Ovary (tissue), 9 donors: ENCODE data around the gene MMP25. TPM values are rescaled to one million over a fixed set of nuclear protein-coding genes. Genes with fewer than 3 reads are reported as not detected.
"Not testable (repeated sequence)": the region's sequence is repeated elsewhere in the genome, so short reads cannot be mapped to it uniquely, and the experiment has no call there.

Experiments
- DNase-seq, 5 donors: peaks; one replicate each; pipeline ENCODE4 v3.0.0-alpha.2; 2019 to 2020
- H3K27ac ChIP-seq, 2 donors: fragments of 200-600 bp; one replicate each; pipeline versions ENCODE4 v1.5.1 to v1.8.0; 2019 to 2022
- H3K27me3 ChIP-seq: fragments of 200-600 bp; one replicate; pipeline ENCODE4 v1.8.0; 2022
- H3K36me3 ChIP-seq: fragments of 200-600 bp; sonication (generic); one replicate; pipeline ENCODE4 v1.5.1; 2019
- H3K4me1 ChIP-seq: one replicate; pipeline ENCODE4 v1.8.1; 2013; ENCODE audit warnings: mild to moderate bottlenecking, moderate library complexity; ENCODE audit not compliant: insufficient read depth
- H3K4me3 ChIP-seq: fragments of 200-600 bp; sonication (generic); one replicate; pipeline ENCODE4 v1.5.1; 2017
- H3K9me3 ChIP-seq, 2 donors: fragments of 200-600 bp in 1 of 2; sonication (generic) in 1 of 2; one replicate each; pipeline versions ENCODE4 v1.5.1 to v1.8.1; 2013 to 2019; ENCODE audit warnings: mild to moderate bottlenecking in 1 of 2, moderate library complexity in 1 of 2
- EP300 ChIP-seq: sonication (generic); formaldehyde crosslinking; IDR thresholded peaks from one replicate; pipeline ENCODE4 v1.6.1; 2017; ENCODE audit warnings: antibody characterized with exemption
- POLR2A ChIP-seq: fragments of 450-650 bp; IDR thresholded peaks from one replicate; pipeline ENCODE4 v1.6.1; 2017; ENCODE audit warnings: antibody characterized with exemption, mild to moderate bottlenecking, moderate library complexity
- WGBS, 3 donors: extraction: QIAGEN DNeasy Blood & Tissue Kit in 1 of 3; methylation state at CpG; one replicate each; pipeline versions ENCODE4 v1.1.5 to v1.1.7; 2013 to 2017; 5-methylcytosine and 5-hydroxymethylcytosine counted together
- intact Hi-C, 4 donors: fragments of 100-400 bp; cut with DNase I; formaldehyde crosslinking; loops; one replicate each; pipeline versions ENCODE4 v1.11.0 to v1.15.1; 2022 to 2023
- polyA plus RNA-seq, 2 donors: library from polyadenylated mRNA; stranded (reverse); fragments of 200-250 nt in 1 of 2; fragments of 350-450 nt in 1 of 2; fragmentation: Illumina TruSeq in 1 of 2; extraction: RNeasy Lipid Tissue Mini Kit (QIAGEN cat#74804) in 1 of 2; gene quantifications; one replicate each; pipeline ENCODE4 v1.2.3, GENCODE V29; 2013 to 2014
- total RNA-seq, 7 donors: library from RNA; depleted of rRNA in 2 of 7; stranded (reverse); fragments of >200 nt in 2 of 7; fragmentation: NEBNext Ultra II Directional in 3 of 7; extraction: Animal tissue kit (Norgen Biotek cat#: 25700) in 3 of 7; gene quantifications; one replicate each; pipeline versions ENCODE4 v1.1.0 to v1.2.4, GENCODE V29; 2016 to 2023
- TF ChIP-seq, protein P1 (sequence below), 3 donors: fragments of 450-650 bp in 2 of 3; fragments of 200-600 bp in 1 of 3; IDR thresholded peaks; one replicate each; pipeline versions ENCODE4 v1.5.1 to v1.8.0; 2016 to 2022; ENCODE audit warnings: antibody characterized with exemption in 3 of 3, mild to moderate bottlenecking in 1 of 3
- donor health status: DM: no; HTN: no; CAD: no; lungs with moderate emphysema.
- donor health status: DM: no; HTN: no; CAD: no.
- donor health status: Bipolar disorder and iron deficiency.
- donor health status: DM: yes; HTN: yes; CAD: no.
- donor health status: DM: no; HTN: no; CAD: no.
- donor health status: DM: yes; HTN: yes; CAD: no.

The MMP25 gene
- total and polyA plus RNA-seq, 9 donors: 0.15 to 0.72 (median 0.59) TPM; not detected in 1

GRCh38 chr16:3068487-3068886, 22.1 kb downstream of the MMP25 start:
- TF ChIP-seq, protein P1, sequence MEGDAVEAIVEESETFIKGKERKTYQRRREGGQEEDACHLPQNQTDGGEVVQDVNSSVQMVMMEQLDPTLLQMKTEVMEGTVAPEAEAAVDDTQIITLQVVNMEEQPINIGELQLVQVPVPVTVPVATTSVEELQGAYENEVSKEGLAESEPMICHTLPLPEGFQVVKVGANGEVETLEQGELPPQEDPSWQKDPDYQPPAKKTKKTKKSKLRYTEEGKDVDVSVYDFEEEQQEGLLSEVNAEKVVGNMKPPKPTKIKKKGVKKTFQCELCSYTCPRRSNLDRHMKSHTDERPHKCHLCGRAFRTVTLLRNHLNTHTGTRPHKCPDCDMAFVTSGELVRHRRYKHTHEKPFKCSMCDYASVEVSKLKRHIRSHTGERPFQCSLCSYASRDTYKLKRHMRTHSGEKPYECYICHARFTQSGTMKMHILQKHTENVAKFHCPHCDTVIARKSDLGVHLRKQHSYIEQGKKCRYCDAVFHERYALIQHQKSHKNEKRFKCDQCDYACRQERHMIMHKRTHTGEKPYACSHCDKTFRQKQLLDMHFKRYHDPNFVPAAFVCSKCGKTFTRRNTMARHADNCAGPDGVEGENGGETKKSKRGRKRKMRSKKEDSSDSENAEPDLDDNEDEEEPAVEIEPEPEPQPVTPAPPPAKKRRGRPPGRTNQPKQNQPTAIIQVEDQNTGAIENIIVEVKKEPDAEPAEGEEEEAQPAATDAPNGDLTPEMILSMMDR (IDR thresholded peaks at IDR 0.05): no peak
- TF ChIP-seq POLR2A (no peak), EP300 (no peak)
- no peak for DNase-seq
- no peaks in the 10 kb centered on the region for H3K36me3 ChIP-seq
- H3K27me3 ChIP-seq: no peaks in the 10 kb centered on the region
- no peaks in the 10 kb centered on the region for H3K9me3 ChIP-seq
- H3K27ac ChIP-seq: no peak overlapping the region
- WGBS, 3 donors: 59 to 80% (median 64%) methylated on average over 4 of the region's 4 CpGs
- H3K4me1 ChIP-seq: peaks cover 10% of the 10 kb centered on the region
- no peak overlapping the region for H3K4me3 ChIP-seq
- intact Hi-C loops: no loop called here

DNA sequence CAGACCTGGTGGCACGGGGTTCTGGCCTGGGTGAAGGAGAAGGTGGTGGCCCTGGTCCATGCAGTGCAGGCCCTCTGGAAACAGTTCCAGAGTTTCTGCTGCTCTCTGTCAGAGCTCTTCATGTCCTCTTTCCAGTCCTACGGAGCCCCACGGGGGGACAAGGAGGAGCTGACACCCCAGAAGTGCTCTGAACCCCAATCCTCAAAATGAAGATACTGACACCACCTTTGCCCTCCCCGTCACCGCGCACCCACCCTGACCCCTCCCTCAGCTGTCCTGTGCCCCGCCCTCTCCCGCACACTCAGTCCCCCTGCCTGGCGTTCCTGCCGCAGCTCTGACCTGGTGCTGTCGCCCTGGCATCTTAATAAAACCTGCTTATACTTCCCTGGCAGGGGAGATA, 22.8 kb downstream of the MMP25 start:
- WGBS, 3 donors: 83 to 88% (median 85%) methylated on average over 10 of the region's 11 CpGs
- H3K4me1 ChIP-seq, intact Hi-C loops, H3K36me3 ChIP-seq, DNase-seq, H3K27ac ChIP-seq, H3K9me3 ChIP-seq, H3K4me3 ChIP-seq, H3K27me3 ChIP-seq: not testable (repeated sequence)

- DNase-seq: no peak
- no peaks in the 10 kb centered on the region for H3K27me3 ChIP-seq
- H3K36me3 ChIP-seq: no peaks in the 10 kb centered on the region
- intact Hi-C loops: no loop called here
- H3K27ac ChIP-seq: no peak overlapping the region
- H3K4me3 ChIP-seq: no peak overlapping the region
- 79 to 89% (median 82%) methylated on average over 9 of the region's 9 CpGs for WGBS, 3 donors
- TF ChIP-seq, protein P1 (IDR thresholded peaks at IDR 0.05): no peak
- no peak for TF ChIP-seq EP300
- peaks cover 2% of the 10 kb centered on the region for H3K4me1 ChIP-seq
- no peaks in the 10 kb centered on the region for H3K9me3 ChIP-seq
Measured at GRCh38 chr16:3070608-3071111, 24.3 kb downstream of the MMP25 start.

- 78 to 91% (median 85%) methylated on average over 7 of the region's 7 CpGs for WGBS, 3 donors
- TF ChIP-seq POLR2A (no peak), EP300 (no peak)
- TF ChIP-seq, protein P1 (IDR thresholded peaks at IDR 0.05): no peak
- H3K9me3 ChIP-seq: no peaks in the 10 kb centered on the region
- no peak overlapping the region for H3K4me3 ChIP-seq
- no peaks in the 10 kb centered on the region for H3K36me3 ChIP-seq
- intact Hi-C loops: no loop called here
- no peaks in the 10 kb centered on the region for H3K4me1 ChIP-seq
- DNase-seq: no peak
- H3K27ac ChIP-seq: no peak overlapping the region
- no peaks in the 10 kb centered on the region for H3K27me3 ChIP-seq
Measured at GRCh38 chr16:3071655-3072054, 25.3 kb downstream of the MMP25 start.

DNA sequence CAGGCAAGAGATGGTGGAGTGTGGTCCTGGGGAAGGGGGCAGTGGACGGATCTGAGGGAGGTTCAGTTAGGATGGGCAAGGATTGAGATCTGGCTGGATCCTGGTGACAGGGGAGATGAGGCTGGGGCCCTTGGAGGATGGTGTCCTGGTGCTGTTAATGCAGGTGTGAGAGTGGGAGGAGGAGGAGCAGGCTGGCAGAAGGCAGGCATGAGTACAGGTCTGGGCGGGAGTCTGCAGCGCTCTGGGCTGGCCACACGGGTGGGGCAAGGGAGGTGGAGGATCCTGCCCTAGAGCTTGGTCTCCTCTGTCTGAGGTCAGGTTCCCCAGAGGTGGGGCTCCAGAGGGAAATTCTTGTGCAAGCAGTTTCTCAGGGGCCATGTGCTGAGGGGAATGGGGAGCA, 25.8 kb downstream of the MMP25 start:
- H3K4me3 ChIP-seq, H3K4me1 ChIP-seq, H3K27me3 ChIP-seq, intact Hi-C loops, H3K27ac ChIP-seq, H3K36me3 ChIP-seq, DNase-seq, H3K9me3 ChIP-seq: not testable (repeated sequence)
- 64 to 77% (median 73%) methylated on average over 3 to 4 of the region's 4 CpGs for WGBS, 3 donors

GRCh38 chr16:3072576-3073263, 26.4 kb downstream of the MMP25 start:
- H3K27ac ChIP-seq, H3K4me3 ChIP-seq, H3K36me3 ChIP-seq, DNase-seq, H3K9me3 ChIP-seq, H3K4me1 ChIP-seq, H3K27me3 ChIP-seq, intact Hi-C loops: not testable (repeated sequence)
- WGBS, 3 donors: 84 to 86% (median 85%) methylated on average over 8 to 16 of the region's 18 CpGs
